SU-DHL-6 (cell line): ENCODE measurements around the gene GLI2.

ENCODE experiments used
- H2AFZ ChIP-seq: fragments of 200-600 bp; sonication (generic); 2 replicates; pipeline ENCODE4 v1.6.1; 2014; ENCODE audit warnings: low read depth, mild to moderate bottlenecking, moderate library complexity, mixed read lengths, antibody characterized with exemption, low read length; ENCODE audit not compliant: severe bottlenecking
- H3F3A ChIP-seq: fragments of 200-600 bp; shearing (Covaris generic); 2 replicates; pipeline ENCODE4 v1.6.0; 2016; ENCODE audit warnings: antibody characterized with exemption, mild to moderate bottlenecking; ENCODE audit not compliant: insufficient read depth
- H3K27ac ChIP-seq: fragments of 200-600 bp; sonication (generic); 2 replicates; pipeline ENCODE4 v1.5.1; 2016; ENCODE audit warnings: low read depth, mild to moderate bottlenecking, low read length, moderate library complexity, mixed read lengths
- H3K27me3 ChIP-seq: fragments of 200-600 bp; sonication (generic), shearing (Covaris generic); 2 replicates; pipeline ENCODE4 v1.6.0; 2014; ENCODE audit warnings: mild to moderate bottlenecking, low read length
- H3K36me3 ChIP-seq: fragments of 200-600 bp; sonication (generic); 2 replicates; pipeline ENCODE4 v1.6.1; 2014; ENCODE audit warnings: mild to moderate bottlenecking, low read length, mixed read lengths
- H3K4me2 ChIP-seq: fragments of 300-600, 200-600 bp; shearing (Covaris generic), sonication (generic); 2 replicates; pipeline ENCODE4 v1.6.0; 2014; ENCODE audit warnings: low read length, low read depth, mild to moderate bottlenecking; ENCODE audit not compliant: poor library complexity, severe bottlenecking
- H3K4me3 ChIP-seq: fragments of 200-600 bp; sonication (generic); 2 replicates; pipeline ENCODE4 v1.5.1; 2014; ENCODE audit warnings: antibody characterized with exemption, low read length, mild to moderate bottlenecking, mixed read lengths; ENCODE audit not compliant: insufficient read depth, poor library complexity, severe bottlenecking
- H3K79me2 ChIP-seq: fragments of 200-600 bp; sonication (generic); 2 replicates; pipeline ENCODE4 v1.6.1; 2014; ENCODE audit warnings: mild to moderate bottlenecking, low read length, moderate library complexity; ENCODE audit not compliant: insufficient read depth
- H3K9ac ChIP-seq: fragments of 200-600 bp; sonication (generic); 2 replicates; pipeline ENCODE4 v1.7.0; 2014; ENCODE audit warnings: mild to moderate bottlenecking, low read length
- H3K9me2 ChIP-seq: fragments of 200-600 bp; sonication (generic); replicated peaks from 2 replicates; pipeline ENCODE4 v1.6.1; 2014; ENCODE audit warnings: low read length; ENCODE audit not compliant: insufficient read depth
- H3K9me3 ChIP-seq: fragments of 200-600 bp; sonication (generic); 2 replicates; pipeline ENCODE4 v1.6.1; 2014; ENCODE audit warnings: low read length, mixed read lengths; ENCODE audit not compliant: insufficient read depth
- H4K20me1 ChIP-seq: fragments of 200-600 bp; sonication (generic); 2 replicates; pipeline ENCODE4 v1.6.1; 2014; ENCODE audit warnings: low read depth, mild to moderate bottlenecking, antibody characterized with exemption, low read length, moderate library complexity, mixed read lengths
- CTCF ChIP-seq: fragments of 200-600 bp; sonication (generic); IDR thresholded peaks from one replicate; pipeline ENCODE4 v1.5.1; 2017; ENCODE audit warnings: antibody characterized with exemption, mild to moderate bottlenecking, low read length, moderate library complexity; ENCODE audit not compliant: insufficient read depth, poor library complexity, severe bottlenecking
- EZH2phosphoT487 ChIP-seq: fragments of 200-600 bp; sonication (generic), shearing (Covaris generic); conservative IDR thresholded peaks from 2 replicates; pipeline ENCODE4 v1.6.1; 2018; ENCODE audit warnings: mild to moderate bottlenecking, antibody characterized with exemption, low read length, moderate library complexity, mixed read lengths

Gene GLI2

GRCh38 chr2:120762341-120763061 is 26.8 kb downstream of the GLI2 start:
- H3K4me2 ChIP-seq: no peak overlapping the region
- no peak overlapping the region for H3K4me3 ChIP-seq
- H3K9me3 ChIP-seq: no peaks in the 10 kb centered on the region
- no peaks in the 10 kb centered on the region for H3K36me3 ChIP-seq
- H3K27ac ChIP-seq: no peak overlapping the region
- H3K9me2 ChIP-seq: no peaks in the 10 kb centered on the region
- no peak for TF ChIP-seq CTCF
- TF ChIP-seq EZH2phosphoT487: no peak
- no peaks in the 10 kb centered on the region for H4K20me1 ChIP-seq
- no peaks in the 10 kb centered on the region for H3K79me2 ChIP-seq
- H3K27me3 ChIP-seq: no peaks in the 10 kb centered on the region
- no peaks in the 10 kb centered on the region for H3F3A ChIP-seq
- no peak overlapping the region for H2AFZ ChIP-seq
- no peak overlapping the region for H3K9ac ChIP-seq

GRCh38 chr2:120763508-120763907 is 27.8 kb downstream of the GLI2 start:
- H3K36me3 ChIP-seq: no peaks in the 10 kb centered on the region
- TF ChIP-seq CTCF (no peak), EZH2phosphoT487 (no peak)
- no peaks in the 10 kb centered on the region for H3K79me2 ChIP-seq
- H3K4me3 ChIP-seq: no peak overlapping the region
- no peak overlapping the region for H3K4me2 ChIP-seq
- H3K9me3 ChIP-seq: no peaks in the 10 kb centered on the region
- no peak overlapping the region for H3K27ac ChIP-seq
- no peaks in the 10 kb centered on the region for H4K20me1 ChIP-seq
- H3K9me2 ChIP-seq: no peaks in the 10 kb centered on the region
- H3F3A ChIP-seq: no peaks in the 10 kb centered on the region
- no peak overlapping the region for H3K9ac ChIP-seq
- H2AFZ ChIP-seq: no peak overlapping the region
- H3K27me3 ChIP-seq: no peaks in the 10 kb centered on the region

- no peak overlapping the region for H3K4me2 ChIP-seq
- no peaks in the 10 kb centered on the region for H3K79me2 ChIP-seq
- no peaks in the 10 kb centered on the region for H3K27me3 ChIP-seq
Observed at GRCh38 chr2:120763931-120764330, 28.3 kb downstream of the GLI2 start.

More at GRCh38 chr2:120763931-120764330, 28.3 kb downstream of the GLI2 start:
- no peaks in the 10 kb centered on the region for H3K9me2 ChIP-seq
- H3F3A ChIP-seq: no peaks in the 10 kb centered on the region
- H3K9ac ChIP-seq: no peak overlapping the region
- TF ChIP-seq CTCF (no peak), EZH2phosphoT487 (no peak)
- H3K36me3 ChIP-seq: no peaks in the 10 kb centered on the region
- H3K9me3 ChIP-seq: no peaks in the 10 kb centered on the region
- H2AFZ ChIP-seq: no peak overlapping the region
- H3K27ac ChIP-seq: no peak overlapping the region
- no peaks in the 10 kb centered on the region for H4K20me1 ChIP-seq
- no peak overlapping the region for H3K4me3 ChIP-seq
